H1 (cell line): Measurements from ENCODE around the gene PAN2. TPM values are rescaled to one million over a fixed set of nuclear protein-coding genes. Genes with fewer than 3 reads are reported as not detected.
"Not testable (repeated sequence)": the region's sequence is repeated elsewhere in the genome, so short reads cannot be mapped to it uniquely, and the experiment has no call there.

Experiments
- CTCF ChIA-PET: fragments of 300-600 bp; sonication (Branson Sonifier 250); formaldehyde crosslinking; loops from one replicate; lab custom pipeline; 2021; ENCODE audit not compliant: partially characterized antibody; lab: Charles Lee
- POLR2A ChIA-PET: fragments of 300-600 bp; sonication (Branson Sonifier 250); formaldehyde crosslinking; loops from one replicate; lab custom pipeline; 2021; ENCODE audit warnings: inconsistent platforms; ENCODE audit not compliant: partially characterized antibody; lab: Charles Lee
- DNase-seq, 2 experiments: peaks; one replicate each; pipeline versions ENCODE4 v3.0.0 to v3.0.0-alpha.2; 2010 to 2022; ENCODE audit warnings: low spot score in 2 of 2, low read depth in 1 of 2, mixed read lengths in 1 of 2
- FAIRE-seq: peaks from 2 replicates; lab custom pipeline; 2011; peaks lifted over from hg19 to GRCh38; lab: Jason Lieb, UNC
- H2AFZ ChIP-seq: 2 replicates; pipeline ENCODE4 v1.8.1; 2012; ENCODE audit warnings: low read length, inconsistent platforms
- H2AK5ac ChIP-seq: 2 replicates; pipeline ENCODE4 v1.6.1; 2013; ENCODE audit warnings: low read depth, low read length
- H2BK120ac ChIP-seq: replicated peaks from 2 replicates; pipeline ENCODE3; 2013; ENCODE audit warnings: low read depth, low read length, inconsistent platforms
- H2BK12ac ChIP-seq: 2 replicates; pipeline ENCODE4 v1.6.1; 2013; ENCODE audit warnings: low read depth, low read length
- H2BK15ac ChIP-seq: 2 replicates; pipeline ENCODE4 v1.6.1; 2013; ENCODE audit warnings: low read length
- H2BK20ac ChIP-seq: 2 replicates; pipeline ENCODE4 v1.6.1; 2013; ENCODE audit warnings: low read length
- H2BK5ac ChIP-seq: 2 replicates; pipeline ENCODE4 v1.6.1; 2013; ENCODE audit warnings: low read depth, low read length
- H3K14ac ChIP-seq: 2 replicates; pipeline ENCODE4 v1.6.1; 2013; ENCODE audit warnings: inconsistent platforms; ENCODE audit not compliant: insufficient read length
- H3K18ac ChIP-seq: 2 replicates; pipeline ENCODE4 v1.6.1; 2013; ENCODE audit warnings: low read length; ENCODE audit errors: extremely low read depth
- H3K23ac ChIP-seq: 2 replicates; pipeline ENCODE4 v1.6.1; 2013; ENCODE audit warnings: inconsistent platforms; ENCODE audit not compliant: insufficient read length
- H3K23me2 ChIP-seq: 2 replicates; pipeline ENCODE4 v1.6.1; 2013; ENCODE audit warnings: low read depth, low read length
- H3K27ac ChIP-seq: 2 replicates; pipeline ENCODE4 v1.6.1; 2011; ENCODE audit warnings: low read depth, low read length, inconsistent platforms
- H3K27me3 ChIP-seq, 4 experiments: replicated peaks in 1 of 4; 1 replicate in 1 of 4; 2 replicates in 3 of 4; pipeline versions ENCODE4 v1.6.1 to v1.8.1; 2011 to 2013; ENCODE audit warnings: low read length in 3 of 4, mild to moderate bottlenecking in 3 of 4, inconsistent platforms in 2 of 4, mixed read lengths in 2 of 4, moderate library complexity in 1 of 4; ENCODE audit not compliant: control insufficient read depth in 3 of 4, insufficient read depth in 3 of 4; ENCODE audit errors: extremely low read depth in 1 of 4
- H3K36me3 ChIP-seq, 4 experiments: 2 replicates each; pipeline versions ENCODE4 v1.6.1 to v1.8.1; 2011 to 2013; ENCODE audit warnings: mild to moderate bottlenecking in 4 of 4, low read length in 3 of 4, moderate library complexity in 2 of 4, control low read depth in 1 of 4, inconsistent platforms in 1 of 4; ENCODE audit not compliant: insufficient read depth in 4 of 4, control insufficient read depth in 2 of 4
- H3K4ac ChIP-seq: replicated peaks from 2 replicates; pipeline ENCODE3; 2013; ENCODE audit warnings: low read length, low read depth, mixed read lengths, inconsistent platforms; ENCODE audit not compliant: insufficient read length
- H3K4me1 ChIP-seq, 4 experiments: replicated peaks in 1 of 4; 1 replicate in 1 of 4; 2 replicates in 3 of 4; pipeline versions ENCODE4 v1.6.1 to v1.8.1; 2011 to 2013; ENCODE audit warnings: low read length in 3 of 4, inconsistent platforms in 2 of 4, mixed read lengths in 1 of 4; ENCODE audit not compliant: insufficient read depth in 4 of 4, control insufficient read depth in 3 of 4
- H3K4me2 ChIP-seq, 2 experiments: 2 replicates each; pipeline versions ENCODE4 v1.6.1 to v1.8.1; 2011 to 2013; ENCODE audit warnings: low read depth in 2 of 2, low read length in 2 of 2, control low read depth in 1 of 2, inconsistent platforms in 1 of 2, mild to moderate bottlenecking in 1 of 2; ENCODE audit not compliant: insufficient read depth in 1 of 2
- H3K4me3 ChIP-seq, 4 experiments: fragments of 200-600, 300-600 bp in 1 of 4; sonication (generic), shearing (Covaris generic), sonication (Bioruptor Twin) in 1 of 4; 2 replicates each; pipeline versions ENCODE4 v1.5.1 to v1.8.1; 2011 to 2016; ENCODE audit warnings: low read length in 4 of 4, low read depth in 3 of 4, control low read depth in 2 of 4, inconsistent platforms in 2 of 4, mild to moderate bottlenecking in 2 of 4, mixed read lengths in 1 of 4, moderate library complexity in 1 of 4; ENCODE audit not compliant: insufficient read depth in 2 of 4; ENCODE audit errors: extremely low read depth in 1 of 4
- H3K56ac ChIP-seq: replicated peaks from 2 replicates; pipeline ENCODE3; 2013; ENCODE audit warnings: low read depth, mild to moderate bottlenecking, mixed read lengths, low read length, inconsistent platforms; ENCODE audit not compliant: insufficient read length
- H3K79me1 ChIP-seq: 2 replicates; pipeline ENCODE4 v1.6.1; 2013; ENCODE audit warnings: low read depth, low read length, control low read depth
- H3K79me2 ChIP-seq, 2 experiments: 2 replicates each; pipeline versions ENCODE4 v1.6.1 to v1.8.1; 2012 to 2013; ENCODE audit warnings: low read length in 2 of 2, mild to moderate bottlenecking in 2 of 2, inconsistent platforms in 1 of 2; ENCODE audit not compliant: insufficient read depth in 2 of 2, control insufficient read depth in 1 of 2
- H3K9ac ChIP-seq, 4 experiments: replicated peaks in 1 of 4; 1 replicate in 1 of 4; 2 replicates in 3 of 4; pipeline versions ENCODE4 v1.6.1 to v1.8.1; 2011 to 2013; ENCODE audit warnings: low read depth in 3 of 4, low read length in 3 of 4, control low read depth in 2 of 4, mild to moderate bottlenecking in 2 of 4, moderate library complexity in 2 of 4, inconsistent platforms in 1 of 4; ENCODE audit errors: extremely low read depth in 1 of 4
- H3K9me3 ChIP-seq, 2 experiments: 2 replicates each; pipeline versions ENCODE4 v1.6.1 to v1.8.1; 2012 to 2013; ENCODE audit warnings: mild to moderate bottlenecking in 2 of 2, moderate library complexity in 2 of 2, control low read depth in 1 of 2, inconsistent platforms in 1 of 2, low read depth in 1 of 2, low read length in 1 of 2, mixed read lengths in 1 of 2; ENCODE audit not compliant: insufficient read depth in 2 of 2
- H4K20me1 ChIP-seq, 2 experiments: replicated peaks in 1 of 2; 2 replicates each; pipeline versions ENCODE3 to v1.8.1; 2011 to 2013; ENCODE audit warnings: inconsistent platforms in 2 of 2, low read length in 2 of 2, mild to moderate bottlenecking in 1 of 2; ENCODE audit not compliant: insufficient read depth in 2 of 2, control insufficient read depth in 1 of 2
- H4K5ac ChIP-seq: 2 replicates; pipeline ENCODE4 v1.6.1; 2013; ENCODE audit warnings: low read length, low read depth, mixed read lengths, inconsistent platforms; ENCODE audit not compliant: insufficient read length
- H4K8ac ChIP-seq: 2 replicates; pipeline ENCODE4 v1.8.0; 2013; ENCODE audit warnings: mild to moderate bottlenecking, moderate library complexity, low read length, inconsistent platforms; ENCODE audit not compliant: insufficient read depth; ENCODE audit errors: extremely low read depth
- H4K91ac ChIP-seq: replicated peaks from 2 replicates; pipeline ENCODE3; 2013; ENCODE audit warnings: low read length, mixed read lengths, inconsistent platforms; ENCODE audit not compliant: insufficient read length
- SAP30 ChIP-seq: fragments of 300-600 bp; sonication (generic); IDR thresholded peaks from 2 replicates; pipeline ENCODE4 v1.7.1; 2012; ENCODE audit warnings: low read length, moderate library complexity, mild to moderate bottlenecking, inconsistent platforms; ENCODE audit not compliant: insufficient read depth, insufficient replicate concordance
- SP1 ChIP-seq: IDR thresholded peaks from 2 replicates; pipeline ENCODE4 v1.6.1; 2011; ENCODE audit warnings: low read depth, low read length
- TEAD4 ChIP-seq: IDR thresholded peaks from 2 replicates; pipeline ENCODE4 v1.6.1; 2012; ENCODE audit warnings: low read depth, low read length, inconsistent platforms, mixed read lengths
- WGBS, 2 experiments: shearing (Covaris generic) in 1 of 2; methylation state at CpG; one replicate each; pipeline versions ENCODE4 v1.1.6 to v1.1.7; 2013 to 2015; ENCODE audit warnings: low lambda C conversion rate in 2 of 2, mixed read lengths in 2 of 2, inconsistent platforms in 1 of 2, low coverage in 1 of 2, missing lambda C conversion rate in 1 of 2; ENCODE audit not compliant: insufficient replicate concordance in 2 of 2, insufficient coverage in 1 of 2, insufficient read length in 1 of 2; ENCODE audit errors: extremely low coverage in 1 of 2, missing lambda C conversion rate in 1 of 2; 5-methylcytosine and 5-hydroxymethylcytosine counted together
- polyA plus RNA-seq, 7 experiments: library from polyadenylated mRNA; depleted of rRNA in 3 of 7; stranded (reverse) in 5 of 7; unstranded in 2 of 7; fragments of >200 nt in 5 of 7; fragments of 200-250 nt in 2 of 7; gene quantifications; 1 replicate in 5 of 7; 2 replicates in 1 of 7; 4 replicates in 1 of 7; pipeline versions ENCODE4 v1.2.1 to v1.2.3, GENCODE V29; 2011 to 2013; ENCODE audit warnings: missing spikeins in 2 of 7, mixed read lengths in 2 of 7
- total RNA-seq: library from RNA; stranded (reverse); fragmentation: NEBNext Ultra II Directional; extraction: Animal tissue kit (Norgen Biotek cat#: 25700); gene quantifications from 2 replicates; pipeline ENCODE4 v1.2.1, GENCODE V29; 2021

PAN2 gene
- total and polyA plus RNA-seq, 2 of the 8 experiments (the other 6 are each of a cell fraction or from before 2014, with no cell fraction given), result 29.6 to 36.7 TPM

DNA sequence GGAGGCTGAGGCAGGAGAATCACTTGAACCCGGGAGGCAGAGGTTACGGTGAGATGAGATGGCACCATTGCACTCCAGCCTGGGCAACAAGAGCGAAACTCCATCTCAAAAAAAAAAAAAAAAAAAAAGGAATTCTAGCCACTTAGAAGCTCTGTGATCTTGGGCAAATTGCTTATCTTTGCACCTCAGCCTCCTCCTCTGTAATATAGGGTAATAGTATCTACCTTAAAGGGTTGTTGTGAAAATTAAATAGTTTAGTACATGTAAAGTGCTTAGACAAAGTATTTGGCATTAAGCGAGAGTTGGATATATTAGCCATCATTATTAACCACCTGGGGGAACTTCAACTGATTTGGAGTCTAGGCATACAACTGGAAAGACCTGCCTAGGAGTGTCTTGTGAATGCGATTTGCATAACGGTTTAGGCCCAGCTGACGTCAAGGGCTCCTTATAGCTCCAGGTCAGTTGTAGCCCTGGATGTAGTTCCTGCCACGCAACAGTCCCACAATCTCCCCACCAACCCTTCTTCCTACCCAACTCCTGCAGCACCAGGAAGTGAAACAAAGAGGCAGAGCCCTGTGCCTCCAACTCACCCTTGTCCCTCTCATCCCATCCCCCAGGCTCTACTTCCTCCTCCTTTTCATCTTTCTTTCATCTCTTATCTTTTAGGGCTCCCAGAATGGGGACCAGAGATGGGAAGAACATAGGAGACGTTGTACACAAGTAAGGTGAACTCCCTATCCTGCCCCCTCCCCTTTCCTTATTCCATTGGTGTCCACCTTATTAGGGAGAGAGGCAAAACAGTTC is 2.8 kb upstream of the PAN2 start (continued):
- TF ChIP-seq SAP30 (no peak), TEAD4 (no peak), SP1 (no peak)

DNA sequence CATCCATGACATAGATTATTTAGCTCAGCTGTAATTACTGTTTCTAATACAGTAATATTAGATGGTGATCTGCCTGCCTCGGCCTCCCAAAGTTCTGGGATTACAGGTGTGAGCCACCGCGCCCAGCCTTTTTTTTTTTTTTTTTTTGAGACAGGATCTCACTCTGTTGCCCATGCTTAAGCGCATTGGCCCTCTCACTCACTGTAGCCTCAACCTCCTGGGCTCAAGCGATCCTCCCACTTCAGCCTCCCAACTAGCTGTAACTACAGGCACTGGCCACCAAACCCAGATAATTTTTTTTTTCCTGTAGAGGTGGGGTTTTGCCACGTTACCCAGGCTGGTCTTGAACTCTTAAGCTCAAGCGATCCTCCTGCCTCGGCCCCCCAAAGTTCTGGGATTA is 1.7 kb upstream of the PAN2 start:
- H4K8ac ChIP-seq, H3K56ac ChIP-seq, H3K27ac ChIP-seq, H3K4me2 ChIP-seq, H3K9me3 ChIP-seq, H2BK15ac ChIP-seq, H3K36me3 ChIP-seq, DNase-seq, FAIRE-seq, H2BK5ac ChIP-seq, H3K23ac ChIP-seq, H3K14ac ChIP-seq, H2AK5ac ChIP-seq, H2AFZ ChIP-seq, H4K5ac ChIP-seq, H3K4ac ChIP-seq, H2BK120ac ChIP-seq, H3K4me3 ChIP-seq, H4K20me1 ChIP-seq, H3K9ac ChIP-seq, H3K27me3 ChIP-seq, H3K79me2 ChIP-seq, H4K91ac ChIP-seq, H2BK20ac ChIP-seq, H2BK12ac ChIP-seq, H3K79me1 ChIP-seq, H3K18ac ChIP-seq, H3K23me2 ChIP-seq: not testable (repeated sequence)
- WGBS, 2 experiments, result 93% methylated on average over 6 of the region's 8 CpGs; no CpG with 5 or more reads in 1 of the 2 experiments
- H3K4me1 ChIP-seq, result peaks cover 9 to 26% (median 16%) of the 10 kb centered on the region in 4 experiments
- ChIA-PET POLR2A (interaction anchor here (0.8 to 7.2 kb wide), 5 partner anchors 19 to 127 kb away, joined by 3 to 55 read pairs (median 4); partner anchors contain the start of genes ANKRD52, CNPY2 and STAT2), CTCF (interaction anchor here (0.7 to 7.2 kb wide), 6 partner anchors 11 to 1357 kb away, joined by 3 to 38 read pairs (median 4); partner anchors contain the start of genes CNPY2 and STAT2)
